Stimulated activated CD8-positive, alpha-beta memory T cell treated with anti-CD3 and anti-CD28 coated beads, Interleukin-12 subunit alpha, Interleukin-12 subunit beta, amount 100 ng/mL, for 4 hours (primary cell): Measurements from ENCODE around the gene RFX5.
"Not testable (repeated sequence)": the region's sequence is repeated elsewhere in the genome, so short reads cannot be mapped to it uniquely, and the experiment has no call there.

Source experiments
- DNase-seq: peaks from one replicate; pipeline ENCODE4 v3.0.0-alpha.2; 2020; ENCODE audit warnings: low read depth

Gene RFX5

DNA sequence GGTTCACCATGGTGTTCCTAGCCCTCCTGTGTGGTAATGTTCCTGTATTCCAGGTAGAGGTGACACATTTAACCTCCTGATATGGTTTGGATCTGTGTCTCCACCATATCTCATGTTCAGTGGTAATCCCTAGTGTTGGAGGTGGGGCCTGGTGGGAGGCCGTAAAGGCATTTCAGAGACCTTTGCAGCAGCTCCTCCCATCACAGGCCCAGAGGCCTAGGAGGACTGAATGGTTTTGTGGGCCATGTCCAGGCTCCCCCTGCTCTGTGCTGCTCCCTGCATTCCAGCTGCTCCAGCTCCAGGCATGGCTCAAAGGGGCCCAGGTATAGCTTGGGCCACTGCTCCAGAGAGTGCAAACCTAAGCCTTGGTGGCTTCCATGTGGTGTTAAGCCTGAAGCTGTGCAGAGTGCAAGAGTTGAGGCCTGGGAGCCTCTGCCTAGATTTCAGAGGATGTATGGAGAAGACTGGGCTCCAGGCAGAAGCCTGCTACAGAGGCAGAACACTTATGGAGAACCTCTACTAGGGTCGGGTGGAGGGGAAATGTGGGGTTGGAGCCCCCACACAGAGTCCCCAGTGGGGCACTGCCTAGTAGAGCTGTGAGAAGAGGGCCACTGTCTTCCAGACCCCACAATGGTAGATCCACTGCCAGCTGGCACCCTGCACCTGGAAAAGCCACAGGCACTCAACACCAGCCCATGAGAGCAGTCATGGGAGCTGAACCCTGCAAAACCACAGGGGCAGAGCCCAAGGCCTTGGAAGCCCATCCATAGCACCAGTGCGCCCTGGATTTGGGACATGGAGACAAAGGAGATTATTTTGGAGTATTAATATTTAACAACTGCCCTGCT, 15.5 kb upstream of the RFX5 start:
- no peak for DNase-seq

DNA sequence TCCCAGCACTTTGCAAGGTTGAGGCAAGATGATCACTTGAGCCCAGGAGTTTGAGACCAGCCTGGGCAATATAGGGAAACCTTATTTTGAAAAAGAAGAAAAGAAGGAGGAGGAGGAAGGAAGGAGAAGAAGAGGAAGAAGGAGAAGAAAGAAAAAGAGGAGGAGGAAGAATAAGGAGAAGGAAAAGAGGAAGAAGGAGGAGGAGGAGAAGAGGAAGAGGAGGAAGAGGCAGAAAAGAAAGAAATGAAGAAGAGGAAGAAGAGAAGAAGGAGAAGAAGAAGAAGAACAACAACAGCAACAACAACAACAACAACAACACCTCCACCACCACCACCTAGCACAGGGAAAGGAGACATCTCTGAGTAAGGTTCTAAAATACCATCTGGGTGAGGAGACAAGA, 14.8 kb upstream of the RFX5 start:
- DNase-seq, result no peak

DNA sequence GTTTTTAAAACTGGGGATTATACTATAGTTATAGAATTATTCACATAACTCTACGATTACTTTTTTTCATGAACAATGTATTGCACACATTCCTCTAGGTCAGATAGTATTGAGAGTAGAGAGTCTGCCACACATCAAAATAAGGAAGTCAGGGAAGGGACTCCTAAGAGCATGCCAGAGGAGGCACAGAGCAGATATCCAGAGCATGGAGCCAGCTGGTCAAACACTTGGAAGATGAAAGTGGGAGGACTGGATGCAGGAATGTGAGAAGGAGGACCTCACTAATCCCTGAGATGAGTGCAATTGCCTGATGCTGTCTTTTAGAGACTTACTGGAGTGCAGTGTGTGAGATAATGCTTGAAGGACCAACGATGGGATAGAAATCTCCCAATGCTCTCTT, 9.6 kb upstream of the RFX5 start:
- no peak for DNase-seq

DNA sequence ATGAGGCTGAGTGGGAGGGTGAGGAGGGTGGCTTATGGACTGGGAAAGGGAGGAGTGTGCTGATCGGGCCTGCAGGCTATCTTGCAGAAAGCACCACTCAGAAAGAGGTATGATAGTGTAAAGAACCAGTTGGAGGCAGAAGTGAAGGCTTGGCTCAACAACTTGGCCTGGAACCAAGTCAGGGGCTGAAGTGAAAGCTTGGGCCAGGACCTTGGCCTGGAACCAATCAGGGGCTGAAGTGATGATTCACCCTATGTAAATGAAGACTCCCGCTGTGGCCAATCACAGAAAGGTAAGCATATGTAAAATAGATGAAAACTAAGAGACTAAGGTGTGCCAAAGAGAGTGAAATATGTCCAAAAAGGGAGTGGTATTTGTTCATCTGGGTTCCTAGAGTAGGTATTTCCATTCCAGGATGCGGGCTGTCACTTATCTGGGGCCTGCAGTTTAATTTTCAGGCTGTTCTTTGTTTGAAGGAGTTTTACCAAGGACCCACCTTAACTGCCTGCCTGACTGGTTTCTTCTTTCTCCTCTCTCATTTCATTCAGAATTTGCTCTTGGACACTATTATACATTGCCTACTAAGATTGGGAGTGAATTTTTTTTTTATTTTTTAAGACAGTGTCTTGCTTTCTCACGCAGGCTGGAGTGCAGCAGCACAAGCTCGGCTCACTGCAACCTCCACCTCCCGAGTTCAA, 5.1 kb upstream of the RFX5 start:
- DNase-seq, result no peak

DNA sequence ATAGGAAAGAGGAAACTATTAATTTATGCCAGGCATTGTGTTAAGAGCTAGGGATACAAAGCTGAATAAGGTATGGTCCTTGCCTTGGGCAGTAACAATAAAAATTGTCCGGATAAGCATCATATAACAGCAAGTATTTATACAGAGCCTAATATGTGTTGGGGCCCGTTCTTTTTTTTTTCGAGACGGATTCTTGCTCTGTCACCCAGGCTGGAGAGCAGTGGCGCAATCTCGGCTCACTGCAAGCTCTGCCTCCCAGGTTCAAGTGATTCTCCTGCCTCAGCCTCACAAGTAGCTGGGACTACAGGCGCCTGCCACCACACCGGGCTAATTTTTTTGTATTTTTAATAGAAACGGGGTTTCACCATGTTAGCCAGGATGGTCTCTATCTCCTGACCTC, 3.3 kb upstream of the RFX5 start:
- DNase-seq, result not testable (repeated sequence)

DNA sequence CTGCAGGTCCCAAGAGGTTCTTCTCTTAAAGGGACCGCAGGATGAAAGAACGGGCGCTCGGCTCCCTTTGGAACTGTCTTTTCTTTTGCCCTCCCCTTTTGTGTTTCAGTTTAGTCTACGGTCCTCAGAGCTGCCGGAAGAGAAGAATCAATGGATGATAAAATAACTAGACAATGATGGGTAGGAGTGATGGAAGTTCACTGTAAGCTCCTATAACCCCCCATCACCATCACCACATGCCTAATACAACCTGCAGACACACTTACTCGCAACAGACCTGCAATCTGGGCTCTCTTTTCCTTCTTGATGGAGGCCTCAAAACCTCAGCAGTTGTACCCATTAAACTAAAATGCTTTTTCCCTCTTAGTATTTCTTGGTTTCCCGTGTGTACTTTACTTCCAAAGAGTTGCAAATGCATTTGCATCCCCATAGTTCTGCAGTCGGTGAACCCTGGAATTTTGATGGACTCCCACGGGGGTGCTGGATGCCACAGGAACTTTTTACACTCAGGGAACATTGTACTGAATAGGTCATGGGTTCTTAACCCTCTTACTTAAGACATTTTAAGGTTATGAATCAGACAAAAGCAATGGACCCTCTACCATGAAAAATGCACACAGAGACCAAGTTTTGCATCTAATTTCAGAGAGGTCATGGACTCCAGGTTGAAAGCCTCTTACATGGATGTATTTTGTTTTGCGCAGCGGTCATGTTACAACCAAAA, 633 bp upstream of the RFX5 start:
- DNase-seq, result no peak

DNA sequence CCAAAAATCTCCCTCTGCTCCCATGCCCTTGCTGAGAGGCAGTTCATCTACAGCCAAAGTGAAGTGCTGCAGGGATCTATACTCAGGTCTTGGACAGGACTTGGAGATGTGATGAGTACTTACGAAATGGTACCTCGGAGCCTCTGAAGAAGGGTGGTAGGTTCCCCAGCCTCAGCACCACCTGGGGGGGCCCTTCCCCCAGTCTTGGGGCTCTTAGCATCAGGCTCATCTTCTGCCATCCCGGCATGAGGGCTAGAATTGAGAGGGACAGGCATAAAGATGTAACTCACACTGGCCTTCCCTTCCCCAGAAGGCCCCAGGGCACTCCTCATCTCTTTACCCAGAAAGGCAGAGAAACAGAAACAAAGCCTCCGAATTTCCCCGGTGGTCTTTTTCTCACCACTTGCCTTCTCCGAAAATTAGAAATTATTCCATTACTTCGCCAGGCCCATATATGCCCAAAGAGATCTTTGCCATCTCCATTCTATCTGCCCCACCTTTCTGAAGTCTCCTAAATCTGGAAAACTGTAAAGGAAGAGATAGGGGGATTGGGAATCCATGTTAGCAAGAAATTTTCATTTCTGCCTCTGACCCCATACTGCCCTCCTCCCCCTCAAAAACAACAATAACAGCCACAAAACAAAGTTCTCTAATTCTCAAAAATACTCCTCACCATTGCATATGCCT, 827 bp downstream of the RFX5 start:
- no peak for DNase-seq

DNA sequence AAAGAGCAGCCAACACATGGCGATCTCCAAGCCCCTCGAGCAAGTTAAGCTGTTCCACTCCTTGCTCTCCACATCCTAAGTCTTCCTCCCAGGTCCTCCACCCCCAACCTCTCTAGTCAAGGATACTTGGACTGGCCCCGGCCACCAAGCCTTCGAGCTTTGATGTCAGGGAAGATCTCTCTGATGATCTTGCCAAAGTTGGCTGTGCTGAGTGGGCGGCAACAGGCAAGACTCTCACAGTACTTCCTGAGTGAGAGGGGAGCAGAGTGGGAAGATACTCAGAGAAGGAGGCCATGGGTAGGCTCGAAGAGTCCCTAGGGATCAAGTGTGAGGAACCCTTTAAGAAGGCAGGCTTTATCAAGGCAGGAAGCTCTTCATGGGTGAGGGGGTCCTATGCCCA, 2.8 kb downstream of the RFX5 start:
- no peak for DNase-seq

DNA sequence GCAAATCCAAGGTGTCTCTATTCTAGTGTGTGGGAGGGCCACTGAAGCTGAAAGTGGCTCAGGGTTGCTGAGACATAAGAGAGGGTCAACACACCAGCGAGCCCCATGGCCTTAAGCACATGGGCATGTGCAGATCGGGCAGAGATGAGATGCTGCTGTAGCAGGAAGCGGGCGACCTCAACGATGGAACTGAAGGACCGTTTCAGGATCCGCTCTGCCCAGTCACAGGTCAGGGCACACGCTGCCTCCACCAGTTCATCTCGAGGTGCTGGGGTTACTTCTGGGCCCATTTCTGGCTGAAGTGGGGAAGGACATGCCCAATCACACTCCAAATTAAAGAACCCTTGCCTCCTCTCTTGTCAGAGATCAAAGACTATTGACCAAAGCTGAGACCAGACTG, 3.5 kb downstream of the RFX5 start:
- DNase-seq, result no peak

DNA sequence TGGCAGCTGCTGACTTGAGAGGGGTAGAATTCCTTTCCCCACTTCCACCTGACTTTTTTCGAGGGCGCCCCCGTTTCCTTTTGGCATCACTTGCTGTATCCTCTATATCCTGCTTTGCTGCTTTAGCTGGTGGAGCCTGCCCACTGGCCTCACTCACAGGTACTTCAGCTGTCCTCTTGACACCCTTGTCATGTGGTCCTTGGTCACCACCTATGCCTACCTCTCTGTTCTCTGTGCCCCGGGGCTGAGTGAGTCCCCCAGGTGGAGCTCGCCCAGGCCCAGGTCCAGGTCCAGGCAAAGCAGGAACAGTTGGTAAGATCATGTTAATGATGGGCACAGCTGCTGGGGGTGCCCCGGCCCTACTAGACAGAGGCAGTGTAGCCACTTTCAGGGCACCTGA, 4.5 kb downstream of the RFX5 start:
- no peak for DNase-seq

DNA sequence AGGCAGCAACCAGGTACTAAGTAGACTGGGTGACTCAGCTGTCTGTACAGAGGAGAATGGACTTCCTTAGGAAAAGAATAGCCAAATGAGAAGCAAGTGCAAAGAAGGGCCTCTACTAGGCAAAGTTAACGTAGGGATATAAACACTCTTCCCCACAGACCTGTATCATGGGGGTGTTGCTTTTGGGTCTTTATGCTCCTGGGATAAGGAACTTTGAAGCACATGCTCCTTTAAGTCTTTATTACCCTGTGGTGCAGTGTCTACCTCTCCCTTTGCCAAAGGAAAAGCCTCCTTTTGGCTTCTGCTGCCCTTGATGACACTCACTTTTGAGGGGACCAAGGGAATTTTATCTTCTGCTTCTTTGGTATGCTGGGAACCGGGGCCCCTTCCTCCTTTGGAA, 5.0 kb downstream of the RFX5 start:
- no peak for DNase-seq

DNA sequence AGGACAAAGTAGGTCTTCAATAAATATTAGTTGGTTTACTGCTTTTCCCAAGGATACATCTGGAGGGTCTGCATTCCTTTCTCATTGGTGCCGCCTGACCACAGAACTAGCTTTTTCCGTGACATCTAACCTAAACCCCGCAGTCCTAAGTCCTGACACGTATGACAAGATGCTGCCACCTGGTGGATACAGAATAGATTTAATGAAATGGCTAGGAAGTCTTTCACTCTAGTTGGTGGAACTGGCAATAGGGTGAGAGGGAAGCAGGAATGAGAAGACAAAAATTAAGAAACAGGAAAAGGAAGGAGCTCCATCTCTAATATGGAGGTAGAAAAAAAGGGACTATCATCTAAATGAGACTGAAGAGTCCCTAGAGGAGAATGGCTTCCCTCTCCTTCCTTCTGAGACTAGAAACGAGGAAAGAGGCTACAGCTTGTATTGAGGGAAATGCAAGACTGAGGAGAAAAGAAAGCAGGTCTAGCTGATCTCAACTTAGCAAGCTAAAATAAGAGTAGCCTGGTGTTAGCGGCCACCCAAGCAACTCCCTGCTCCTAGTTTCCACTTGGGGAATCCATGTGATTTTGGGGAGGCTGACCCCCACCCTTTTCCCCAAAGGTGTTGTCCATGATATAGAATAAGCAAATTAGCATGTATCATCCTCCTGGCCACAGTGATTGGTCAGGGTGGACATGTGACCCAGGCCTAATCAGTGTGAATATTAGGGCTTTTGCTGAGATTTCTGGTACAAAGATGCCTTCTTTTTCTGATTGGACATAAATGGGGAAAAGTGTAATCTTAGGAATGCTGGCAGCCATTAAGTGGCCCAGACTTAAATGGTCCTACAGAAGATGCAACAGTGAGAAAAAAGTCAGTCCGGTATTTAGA, 5.9 kb downstream of the RFX5 start:
- DNase-seq, result no peak

DNA sequence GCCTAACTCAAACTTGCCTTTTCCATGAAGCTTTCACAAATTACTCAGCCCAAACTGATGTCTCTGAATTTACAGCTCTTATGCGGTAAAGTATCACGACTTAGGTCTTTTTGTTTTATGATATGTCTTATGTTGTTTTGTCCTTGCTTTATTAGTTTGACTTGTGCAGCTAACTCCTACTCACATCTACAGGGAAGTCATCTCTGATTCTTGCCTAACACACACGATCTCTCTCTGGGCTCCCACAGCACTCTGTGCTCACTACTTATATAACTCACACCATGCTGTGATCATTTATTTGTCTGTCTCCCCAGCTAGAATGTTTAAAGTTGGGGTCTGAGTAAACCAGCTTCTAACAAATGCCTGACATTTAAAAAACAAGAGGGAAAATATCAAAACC, 10.5 kb downstream of the RFX5 start:
- DNase-seq, result no peak

DNA sequence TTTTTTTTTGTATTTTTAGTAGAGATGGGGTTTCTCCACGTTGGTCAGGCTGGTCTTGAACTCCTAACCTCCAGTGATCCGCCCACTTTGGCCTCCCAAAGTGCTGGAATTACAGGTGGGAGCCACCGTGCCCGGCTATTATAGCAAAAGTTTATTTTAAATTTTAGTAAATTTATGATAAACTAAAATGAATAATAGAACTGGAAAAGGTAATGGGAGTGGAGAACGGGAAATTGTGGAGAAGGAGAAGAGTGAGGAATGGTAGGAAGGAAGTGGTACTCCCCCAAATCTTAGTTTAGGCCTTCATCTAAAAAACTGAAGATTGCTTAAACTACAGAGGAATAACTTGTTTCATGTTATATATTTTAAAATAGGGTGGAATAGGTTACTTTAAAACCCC, 12.2 kb downstream of the RFX5 start:
- DNase-seq, result no peak

DNA sequence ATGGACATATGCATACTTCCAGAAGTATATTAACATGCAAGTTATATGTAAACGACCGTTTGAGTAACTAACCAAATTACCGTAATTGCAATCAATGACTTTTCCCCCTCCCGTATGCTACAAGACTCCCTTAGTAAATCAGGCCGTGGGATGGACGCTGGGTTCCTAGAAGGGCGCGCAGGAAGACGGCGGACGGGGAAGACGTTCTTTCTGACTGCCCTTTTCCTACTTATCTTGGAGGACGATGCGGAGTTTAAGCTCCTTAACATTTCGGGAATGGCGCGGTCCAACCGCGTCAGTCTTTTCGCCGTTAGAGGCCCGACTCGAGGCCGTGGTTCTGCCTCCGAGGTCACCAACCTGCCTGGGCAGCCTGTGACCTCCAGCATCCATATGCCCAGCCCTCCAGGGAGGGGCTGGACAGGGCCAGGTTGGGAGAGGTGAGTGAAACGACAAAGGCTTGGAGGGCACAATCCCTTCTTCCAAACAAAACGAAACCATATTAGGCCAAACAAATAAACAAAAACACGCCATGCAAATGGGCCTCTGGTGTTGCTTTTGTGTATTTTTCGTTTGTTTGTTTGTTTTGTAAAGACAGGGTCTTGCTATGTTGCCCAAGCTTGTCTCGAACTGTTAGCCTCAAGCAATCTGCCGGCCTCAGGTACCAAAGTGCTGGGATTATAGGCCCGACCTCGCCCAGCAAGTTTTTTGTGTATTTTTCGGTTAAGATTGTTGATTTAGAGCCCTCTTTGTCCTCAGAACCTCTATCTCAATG, 19.0 kb downstream of the RFX5 start:
- DNase-seq, result no peak

DNA sequence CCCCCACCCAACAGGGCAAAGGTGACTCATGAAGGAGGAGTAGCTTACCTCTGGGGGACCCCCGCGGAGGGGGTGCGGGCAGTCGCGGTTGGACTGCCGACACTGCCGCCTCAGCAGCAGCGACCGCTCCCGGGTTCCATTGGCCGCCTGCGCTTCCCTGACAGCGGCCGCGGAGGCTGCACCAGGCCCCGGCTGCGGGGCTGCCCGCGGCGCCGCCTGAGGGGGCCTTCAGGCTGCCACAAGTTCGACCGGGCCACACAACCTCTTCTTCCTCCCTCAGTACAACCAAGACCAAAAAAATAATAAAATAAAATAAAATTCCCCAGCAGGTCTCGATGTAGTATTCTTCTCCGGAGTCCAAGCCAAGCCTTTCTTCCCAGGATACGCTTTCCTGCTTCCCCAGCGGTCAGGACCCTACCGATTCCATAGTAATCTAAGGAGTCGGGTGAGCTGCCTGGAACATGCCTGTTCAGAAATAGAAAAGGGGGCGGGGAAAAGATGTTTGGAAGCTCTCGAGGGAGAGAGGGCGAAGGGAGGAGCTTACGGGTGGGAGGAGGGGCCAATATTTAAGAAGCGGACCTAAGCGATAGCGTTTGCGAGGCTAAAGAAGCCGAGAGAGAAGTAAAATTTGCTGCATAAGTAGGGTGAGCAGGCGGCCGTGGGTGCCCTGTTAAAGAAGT, 19.7 kb downstream of the RFX5 start, which contains the start of gene PI4KB:
Gene PI4KB, minus strand, starts transcription at position 194 of the 680 bp plus-strand sequence. CDS start 10,935 bp downstream, outside the sequence.
- peak; percentile 63 for DNase-seq

DNA sequence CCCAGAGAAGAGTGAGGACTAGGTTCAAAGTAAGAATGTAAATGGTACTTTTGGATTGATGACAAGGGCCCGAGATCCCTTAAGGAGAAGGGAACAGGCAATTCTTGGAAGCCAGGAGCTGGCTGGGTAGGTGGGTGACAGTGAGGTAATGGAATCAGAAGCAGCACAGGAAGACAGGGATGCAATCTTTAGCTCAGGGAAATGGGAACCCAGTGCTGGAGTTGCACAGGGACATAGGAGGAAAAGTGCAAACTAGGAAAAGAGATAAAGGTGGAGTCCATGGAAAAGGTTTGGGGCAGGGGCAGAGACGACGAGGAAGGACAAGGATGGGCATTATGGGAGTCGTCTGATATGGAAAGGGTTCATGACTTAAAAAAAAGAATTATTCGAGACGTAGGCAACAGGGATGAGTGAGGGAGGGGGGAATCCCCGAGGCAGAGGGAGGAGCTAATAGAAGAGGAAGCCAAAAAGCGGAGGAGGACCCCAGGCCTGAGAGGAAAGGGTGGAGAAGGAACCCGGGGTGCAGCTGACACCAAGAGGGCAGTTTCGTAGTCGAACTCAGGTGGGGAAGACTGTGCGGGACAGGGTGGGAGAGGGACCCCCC, 20.3 kb downstream of the RFX5 start:
- DNase-seq, result no peak

DNA sequence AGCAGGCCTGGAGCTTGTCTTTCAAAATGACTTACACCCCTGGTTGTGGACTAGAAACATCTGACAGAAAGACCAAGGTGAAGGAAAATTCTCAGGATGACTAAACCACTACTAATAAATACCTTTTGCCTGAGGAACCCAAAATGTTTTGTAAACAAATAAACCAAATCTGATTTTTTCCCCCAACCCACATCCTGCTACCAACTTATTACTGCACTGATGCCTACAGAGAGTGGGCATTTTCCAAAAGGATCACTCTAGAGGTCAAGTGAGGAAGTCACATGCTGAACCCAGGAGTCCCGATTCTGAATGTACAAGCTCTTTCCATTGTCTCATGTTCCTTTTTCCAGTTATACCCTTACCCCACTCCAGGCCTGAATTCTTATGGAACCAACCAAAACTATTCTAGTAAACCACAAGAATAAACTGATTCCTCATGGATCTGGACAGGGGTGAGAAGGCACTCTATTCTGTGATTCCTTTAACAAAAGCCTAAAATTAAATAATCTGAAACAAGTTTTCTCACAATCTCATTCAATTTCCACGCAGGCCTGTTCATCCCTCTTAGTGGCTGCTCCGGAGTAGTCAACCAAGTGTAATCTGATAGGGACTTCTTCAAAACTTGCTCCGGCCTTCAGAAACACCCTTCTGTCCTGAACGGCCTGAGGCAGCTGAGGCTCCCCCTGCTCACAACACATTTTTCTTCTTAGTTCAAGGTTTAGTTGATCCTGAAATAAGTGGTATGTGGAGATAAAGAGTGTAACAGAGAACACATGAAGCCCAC, 21.2 kb downstream of the RFX5 start:
- DNase-seq, result no peak

DNA sequence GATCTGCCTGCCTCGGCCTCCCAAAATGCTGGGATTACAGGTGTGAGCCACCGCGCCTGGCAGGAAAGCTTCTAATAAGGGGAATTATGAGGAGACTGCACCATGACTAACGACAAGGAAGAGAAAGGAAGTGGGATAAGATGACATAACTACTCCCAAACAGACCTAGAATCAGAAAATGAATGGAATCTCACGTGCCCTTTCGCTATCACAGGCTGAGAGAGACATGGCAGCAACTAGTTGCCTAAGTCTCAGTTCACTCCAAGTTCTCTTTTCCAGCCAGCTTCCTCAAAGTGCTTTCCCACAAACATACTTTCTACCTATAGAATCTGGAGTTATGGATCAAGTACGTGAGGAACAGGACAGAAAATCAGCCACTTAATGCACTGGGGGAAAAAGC, 21.8 kb downstream of the RFX5 start:
- DNase-seq, result no peak
